HL-60/S4 treated with phorbol 12-myristate 13-acetate at 8.2 ng/mL for 4 days and 3 days (cell line): ENCODE results near the gene KCNS1.

Source experiments
- in situ Hi-C: fragments of 300-500 bp; cut with MboI; formaldehyde crosslinking; loops from 2 replicates; pipeline ENCODE4 v1.15.0; 2022; ENCODE audit warnings: low sequenced_read_pairs

Gene KCNS1

GRCh38 chr20:45110301-45110700 lies 9.4 kb upstream of the KCNS1 start:
- in situ Hi-C loops, result no loop called here

DNA sequence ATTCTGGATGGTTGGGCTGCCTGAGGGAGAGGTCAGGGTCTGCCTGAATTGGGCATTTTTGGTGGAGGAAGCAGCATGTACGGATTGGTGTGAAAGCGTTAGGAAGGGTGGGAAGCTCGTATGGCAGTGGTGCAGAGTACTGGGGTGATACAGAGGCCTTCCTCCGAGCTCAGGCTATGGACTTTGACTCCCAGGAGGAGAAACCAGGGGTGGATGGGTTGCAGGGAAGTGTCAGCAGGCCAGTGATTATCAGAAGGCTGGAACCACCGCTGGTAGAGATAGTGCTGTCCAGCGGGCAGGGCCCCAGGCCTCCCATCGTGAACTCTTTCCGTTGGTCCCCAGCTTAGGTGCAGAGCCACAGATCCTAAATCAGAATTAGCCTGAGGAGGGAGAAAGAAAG lies 8.7 kb upstream of the KCNS1 start:
- in situ Hi-C loops, result no loop called here

GRCh38 chr20:45105317-45105716 lies 4.4 kb upstream of the KCNS1 start:
- in situ Hi-C loops, result no loop called here

- in situ Hi-C loops, result no loop called here
These were observed 3.9 kb upstream of the KCNS1 start for GRCh38 chr20:45104786-45105185.

DNA sequence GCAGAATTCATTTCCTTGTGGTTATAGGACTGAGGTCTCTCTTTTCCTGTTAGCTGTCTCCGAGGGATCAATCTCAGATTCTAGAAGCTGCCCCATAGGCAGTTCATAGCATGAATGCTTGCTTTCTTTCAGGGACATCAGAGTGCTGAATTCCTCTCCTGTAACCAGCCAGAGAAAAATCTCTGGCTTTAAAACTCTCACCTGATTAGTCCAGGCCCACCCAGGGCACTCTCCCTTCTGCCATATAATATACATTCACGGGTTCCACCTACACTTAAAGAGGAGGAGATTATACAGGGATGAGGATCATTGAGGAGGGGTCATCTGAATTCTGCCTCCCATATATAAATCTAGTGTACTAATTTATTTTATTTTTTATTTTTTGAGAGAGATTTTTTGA lies 2.1 kb upstream of the KCNS1 start:
- in situ Hi-C loops, result no loop called here

- in situ Hi-C loops, result no loop called here
These were observed 465 bp upstream of the KCNS1 start for GRCh38 chr20:45101333-45101850.

DNA sequence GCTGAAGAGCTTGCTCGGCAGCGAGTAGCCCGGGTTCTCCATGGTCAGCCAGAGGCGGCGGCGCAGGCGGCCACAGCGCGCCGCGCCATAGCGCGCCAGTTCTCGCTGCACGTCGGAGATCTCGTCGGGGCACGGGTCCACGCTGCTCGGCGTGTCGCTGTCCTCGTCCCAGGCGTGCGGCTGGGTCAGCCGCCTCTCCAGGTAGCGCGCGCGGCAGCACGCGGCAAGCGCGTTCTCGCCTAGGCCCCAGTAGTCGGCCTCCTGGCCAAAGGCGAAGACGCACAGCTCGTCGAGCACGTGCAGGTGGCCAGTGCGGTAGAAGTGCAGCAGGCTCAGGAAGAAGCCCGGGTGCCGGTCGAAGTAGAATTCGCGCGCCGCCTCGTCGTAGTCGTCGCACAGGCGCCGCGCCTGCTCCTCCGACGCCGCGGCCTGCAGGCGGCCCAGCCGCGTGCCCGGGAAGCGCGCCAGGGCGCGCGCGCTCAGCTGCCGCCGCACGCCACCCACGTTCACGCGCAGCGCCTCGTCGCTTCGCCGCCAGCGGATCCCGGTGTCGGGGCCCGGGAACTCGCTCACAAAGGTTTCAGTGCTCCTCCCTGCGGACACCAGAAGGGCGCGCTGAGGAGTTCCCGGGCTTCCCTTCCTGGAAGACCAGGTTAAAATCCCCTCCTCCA lies 2.7 kb downstream of the KCNS1 start:
- in situ Hi-C loops, result no loop called here

GRCh38 chr20:45097485-45098102 lies 3.3 kb downstream of the KCNS1 start:
- in situ Hi-C loops, result no loop called here

DNA sequence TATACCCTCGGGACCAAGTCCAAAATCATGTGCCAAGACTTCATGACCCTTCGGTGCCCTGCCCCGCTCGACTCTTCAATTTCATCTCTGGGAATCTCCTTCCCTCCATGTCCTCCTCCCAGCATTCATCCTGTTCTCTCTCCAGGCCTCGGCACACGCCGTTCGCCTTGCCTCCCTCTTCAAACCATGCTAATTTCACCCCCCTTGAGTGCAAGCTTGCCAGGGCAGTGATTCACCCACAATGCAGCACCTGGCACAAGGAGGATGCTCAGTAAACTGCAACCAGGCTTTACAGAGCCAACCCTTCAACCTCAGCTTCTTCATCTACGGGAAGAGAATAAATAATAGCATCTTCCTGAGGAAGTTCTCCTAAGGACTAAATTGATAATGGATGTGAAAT lies 4.1 kb downstream of the KCNS1 start:
- in situ Hi-C loops, result no loop called here

DNA sequence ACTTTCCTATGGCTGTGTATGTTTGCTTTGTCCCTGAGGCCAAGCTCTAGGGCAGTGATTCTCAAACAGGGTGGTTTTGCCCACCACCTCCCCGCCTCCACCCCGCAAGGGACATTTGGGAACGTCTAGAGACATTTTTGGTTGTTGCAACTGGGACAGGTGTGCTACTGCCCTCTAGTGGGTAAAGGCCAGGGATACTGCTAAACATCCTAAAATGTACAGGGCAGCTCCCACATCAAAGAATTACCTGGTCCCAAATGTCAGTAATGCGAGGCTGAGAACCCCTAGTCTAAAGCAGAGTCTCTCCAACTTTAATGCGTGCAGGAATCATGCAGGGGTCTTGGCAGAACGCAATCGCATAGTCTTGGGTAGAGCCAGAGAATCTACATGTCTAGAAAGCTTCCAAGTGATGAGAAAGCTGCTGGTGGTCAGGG lies 5.1 kb downstream of the KCNS1 start:
- in situ Hi-C loops, result no loop called here

DNA sequence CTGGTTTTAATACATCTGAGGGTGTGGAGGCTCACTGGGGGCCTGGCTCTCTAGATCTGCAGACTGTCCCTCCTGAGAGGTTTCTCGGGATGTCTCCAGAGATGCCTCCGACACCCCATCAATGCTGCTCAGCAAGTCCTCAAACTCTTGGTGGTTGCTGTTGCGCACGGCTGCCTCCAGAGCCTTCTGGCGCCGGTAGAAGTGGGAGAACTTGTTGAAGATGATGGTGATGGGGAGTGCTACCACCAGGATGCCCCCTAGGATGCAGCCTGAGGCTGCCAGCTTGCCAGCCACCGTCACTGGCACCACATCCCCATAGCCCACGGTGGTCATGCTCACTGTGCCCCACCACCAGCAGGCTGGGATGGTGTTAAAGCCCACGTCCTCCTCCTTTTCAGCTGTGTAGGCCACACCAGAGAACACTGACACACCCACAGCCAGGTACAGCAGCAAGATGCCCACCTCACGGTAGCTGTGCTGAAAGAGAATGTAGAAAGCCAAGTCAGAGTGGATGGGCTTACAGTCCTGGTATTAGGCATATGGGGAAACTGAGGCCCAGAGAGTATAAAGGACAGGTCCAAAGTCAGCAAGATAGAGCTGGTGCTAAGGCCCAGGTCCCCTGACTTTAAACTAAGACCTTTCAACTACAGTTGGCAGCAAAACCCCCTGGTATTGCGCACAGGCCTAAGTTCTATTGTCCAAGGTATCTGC lies 5.9 kb downstream of the KCNS1 start:
- in situ Hi-C loops, result no loop called here

DNA sequence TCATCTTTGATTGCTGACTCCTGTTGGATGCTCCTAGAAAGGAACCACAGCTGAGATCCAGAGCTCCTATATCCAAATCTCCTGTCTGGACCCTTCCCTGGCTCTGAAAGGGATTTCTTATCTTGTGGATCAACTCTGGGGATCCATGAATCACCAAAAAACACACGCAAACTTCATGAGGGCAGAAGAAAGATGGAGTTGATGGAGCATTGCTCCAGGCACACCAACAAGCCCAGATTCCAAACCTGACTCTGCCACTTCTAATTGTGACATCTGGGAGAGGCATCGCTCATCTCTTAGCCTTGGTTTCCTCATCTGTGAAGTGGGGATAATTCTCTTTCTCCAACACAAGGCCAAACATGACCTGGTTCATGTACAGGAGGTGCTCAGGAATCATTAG lies 6.7 kb downstream of the KCNS1 start:
- in situ Hi-C loops, result no loop called here

GRCh38 chr20:45092898-45093297 lies 8.0 kb downstream of the KCNS1 start:
- in situ Hi-C loops, result no loop called here

DNA sequence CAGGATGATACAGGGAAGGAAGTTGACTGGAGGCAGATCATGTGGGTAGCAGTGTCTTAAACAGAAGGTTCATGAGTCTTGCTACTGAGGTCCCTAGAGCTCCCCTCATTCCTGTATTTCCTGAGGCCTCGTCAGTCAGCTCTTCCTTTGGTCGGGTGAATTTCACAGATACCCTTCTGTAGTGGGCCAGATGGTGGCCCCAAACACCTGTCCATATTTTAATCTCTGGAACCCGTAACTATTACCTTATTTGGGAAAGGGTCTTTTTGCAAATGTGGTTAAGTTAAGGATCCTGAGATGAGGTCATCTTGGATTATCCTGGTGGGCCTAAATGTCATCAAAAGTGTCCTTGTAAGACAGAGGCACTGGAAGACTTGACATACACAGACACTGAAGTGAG lies 9.6 kb downstream of the KCNS1 start:
- in situ Hi-C loops, result no loop called here

DNA sequence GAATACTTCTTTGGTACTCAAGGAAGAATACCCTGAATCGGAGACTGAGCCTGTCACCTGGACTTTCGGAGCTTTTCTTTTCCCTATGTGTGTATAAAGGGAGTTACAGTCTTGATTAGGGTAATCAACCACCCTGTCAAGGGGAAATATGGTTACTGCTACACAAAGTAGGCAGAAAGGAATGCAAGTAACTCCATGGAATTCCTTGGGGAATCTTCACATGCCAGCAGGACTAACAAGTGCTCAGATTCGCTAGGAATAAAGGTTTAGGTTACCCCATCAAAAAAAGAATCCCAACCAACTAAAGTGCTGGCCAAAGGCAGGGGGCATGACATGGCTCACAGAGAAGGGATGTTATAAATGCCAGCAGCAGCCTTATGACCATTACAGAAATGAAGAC lies 10.4 kb downstream of the KCNS1 start:
- in situ Hi-C loops, result no loop called here

DNA sequence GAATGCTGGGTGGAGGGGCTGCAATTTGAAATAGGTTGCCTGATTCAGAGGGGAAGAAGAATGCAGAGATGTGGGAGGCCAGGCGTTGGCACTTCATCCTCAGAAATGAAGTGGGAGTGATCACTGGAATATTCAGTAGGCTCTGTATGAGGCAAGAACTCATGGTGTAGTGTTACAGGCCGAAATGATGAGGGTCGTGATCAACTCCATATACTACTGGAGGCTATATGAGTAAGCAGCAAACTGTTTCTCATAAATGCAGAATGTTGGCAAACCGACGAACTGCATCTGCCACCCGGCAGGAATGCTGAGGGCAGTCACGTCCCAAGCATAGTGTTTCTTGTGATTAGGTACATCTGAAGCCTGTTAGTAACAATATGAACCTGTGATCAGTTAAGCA lies 12.7 kb downstream of the KCNS1 start:
- in situ Hi-C loops, result no loop called here

- in situ Hi-C loops, result no loop called here
These were observed 13.1 kb downstream of the KCNS1 start for GRCh38 chr20:45087814-45088213.

GRCh38 chr20:45087097-45087790 lies 13.7 kb downstream of the KCNS1 start:
- in situ Hi-C loops, result no loop called here

- in situ Hi-C loops, result no loop called here
These were observed 15.1 kb downstream of the KCNS1 start for GRCh38 chr20:45085867-45086266.

DNA sequence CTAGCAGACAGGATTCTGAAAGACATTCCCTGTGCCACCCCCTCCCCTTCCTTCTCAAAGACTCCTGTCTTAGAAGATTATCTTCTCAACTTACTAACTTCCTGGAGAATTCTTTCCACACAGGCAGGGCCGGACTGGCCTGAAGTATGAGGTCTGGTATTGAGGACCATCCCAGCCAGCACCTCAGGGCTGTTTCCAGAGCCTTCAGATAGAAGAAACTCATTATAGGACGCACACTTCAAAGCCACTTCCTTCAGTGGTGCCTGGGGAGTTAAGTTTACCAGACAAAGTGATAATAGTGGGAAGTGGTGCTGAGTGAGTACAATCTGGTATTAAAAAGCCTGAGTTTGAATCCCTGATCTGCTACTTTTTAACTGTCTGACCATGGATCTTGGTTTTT lies 15.6 kb downstream of the KCNS1 start:
- in situ Hi-C loops, result no loop called here

DNA sequence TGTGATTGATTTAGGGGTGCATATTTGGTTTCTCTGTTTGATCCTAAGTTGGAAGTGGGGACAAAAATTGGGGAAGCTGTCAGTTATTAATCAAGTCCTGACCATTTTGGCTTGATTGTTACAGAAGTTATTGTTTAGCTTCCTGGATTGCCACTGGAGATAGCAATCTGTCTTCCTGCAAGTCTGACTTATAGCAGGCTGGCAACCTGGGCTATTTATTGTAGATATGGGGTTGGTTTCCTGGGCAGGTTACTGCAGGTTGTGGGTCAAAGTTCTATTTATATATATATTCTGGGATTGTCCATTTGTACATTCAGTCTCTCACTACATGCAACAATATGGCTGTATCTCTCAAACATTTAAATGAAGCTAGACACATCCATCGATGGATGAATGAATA lies 17.8 kb downstream of the KCNS1 start:
- in situ Hi-C loops, result no loop called here
